A673 (cell line): ENCODE data around the gene SCUBE1. TPM values are rescaled to one million over a fixed set of nuclear protein-coding genes. Genes with fewer than 3 reads are reported as not detected.

ENCODE experiments used
- BruUV-seq: library from RNA; stranded (reverse); fragments of 400-500 nt; replicated peaks from 2 replicates; lab custom pipeline; 2021; lab: Mats Ljungman, UMichigan
- CTCF ChIA-PET: fragments of 300-600 bp; sonication (Branson Sonifier 250); formaldehyde crosslinking; loops from one replicate; lab custom pipeline; 2022; ENCODE audit warnings: antibody characterized with exemption; lab: Charles Lee
- POLR2A ChIA-PET: fragments of 300-600 bp; sonication (Branson Sonifier 250); formaldehyde crosslinking; loops from one replicate; lab custom pipeline; 2022; ENCODE audit warnings: antibody characterized with exemption; ENCODE audit not compliant: low non-redundant PET; lab: Charles Lee
- DNase-seq: peaks from one replicate; pipeline ENCODE4 v3.0.0-alpha.2; 2015; ENCODE audit warnings: low spot score
- H3K27ac ChIP-seq: fragments of 200-600 bp; sonication (generic); 2 replicates; pipeline ENCODE4 v1.5.1; 2016; ENCODE audit warnings: mixed run types, low read depth, mild to moderate bottlenecking, mixed read lengths, antibody characterized with exemption, low read length; ENCODE audit not compliant: poor library complexity, severe bottlenecking
- H3K27me3 ChIP-seq: fragments of 200-600 bp; sonication (generic); replicated peaks from 2 replicates; pipeline ENCODE4 v1.6.1; 2017; ENCODE audit warnings: mixed run types, low read depth, mild to moderate bottlenecking, mixed read lengths, antibody characterized with exemption, low read length; ENCODE audit not compliant: insufficient read depth, poor library complexity
- H3K36me3 ChIP-seq: fragments of 200-600 bp; sonication (generic); 2 replicates; pipeline ENCODE4 v1.6.1; 2016; ENCODE audit warnings: mixed run types, mild to moderate bottlenecking, mixed read lengths, antibody characterized with exemption, low read length; ENCODE audit not compliant: insufficient read depth, poor library complexity, severe bottlenecking
- H3K4me1 ChIP-seq: fragments of 200-600 bp; sonication (generic); 2 replicates; pipeline ENCODE4 v1.6.1; 2017; ENCODE audit warnings: mixed run types, mild to moderate bottlenecking, mixed read lengths, antibody characterized with exemption, low read length; ENCODE audit not compliant: insufficient read depth, poor library complexity, severe bottlenecking
- H3K4me3 ChIP-seq: fragments of 200-600 bp; sonication (generic); 2 replicates; pipeline ENCODE4 v1.5.1; 2016; ENCODE audit warnings: low read depth, mixed run types, mild to moderate bottlenecking, mixed read lengths, low read length; ENCODE audit not compliant: poor library complexity, severe bottlenecking
- H3K9me3 ChIP-seq: fragments of 200-600 bp; sonication (generic); 2 replicates; pipeline ENCODE4 v1.6.1; 2016; ENCODE audit warnings: mixed run types, low read depth, mild to moderate bottlenecking, mixed read lengths, antibody characterized with exemption, low read length; ENCODE audit not compliant: poor library complexity, severe bottlenecking
- EZH2 ChIP-seq: fragments of 200-600 bp; sonication (generic); IDR thresholded peaks from 2 replicates; pipeline ENCODE4 v1.6.1; 2017; ENCODE audit warnings: borderline replicate concordance, low read depth, mild to moderate bottlenecking, mixed read lengths, antibody characterized with exemption, low read length; ENCODE audit not compliant: poor library complexity, severe bottlenecking
- intact Hi-C: fragments of 100-400 bp; cut with micrococcal nuclease; formaldehyde crosslinking; loops from one replicate; pipeline ENCODE4 v1.10.0; 2022; ENCODE audit not compliant: unreplicated experiment
- total RNA-seq: library from RNA; stranded (reverse); gene quantifications from 2 replicates; pipeline ENCODE4 v1.2.3, GENCODE V29; 2021
- TF ChIP-seq, protein P1 (sequence below): fragments of 300-800, 200-600 bp; sonication (generic); conservative IDR thresholded peaks from 2 replicates; pipeline ENCODE4 v1.5.1; 2017; ENCODE audit warnings: low read depth, mild to moderate bottlenecking, antibody characterized with exemption, low read length, moderate library complexity, mixed read lengths

SCUBE1 gene
- total RNA-seq, 1 experiment from 2014 or later = 0.24 TPM

DNA sequence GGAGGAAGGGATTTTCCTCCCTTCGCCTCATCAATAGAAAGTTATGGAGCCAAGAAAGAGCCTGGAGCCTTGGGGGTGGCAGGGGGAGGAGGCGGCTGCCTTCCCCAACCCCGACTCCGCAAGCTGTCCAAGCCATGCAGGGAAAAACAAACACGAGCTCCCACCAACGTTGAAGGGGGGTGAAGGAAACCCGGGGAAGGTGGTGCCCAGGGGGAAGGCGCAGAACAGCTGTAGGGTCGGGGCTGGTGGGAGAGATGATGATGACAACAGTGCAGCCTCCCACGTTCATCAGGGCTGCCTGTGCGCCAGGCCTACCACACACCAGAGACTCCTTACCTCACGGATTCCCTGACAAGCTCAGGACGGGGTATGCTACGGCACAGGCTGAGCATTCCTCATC lies 73.5 kb downstream of the SCUBE1 start:
- POLR2A ChIA-PET = no interaction called here
- intact Hi-C loops = no loop called here

DNA sequence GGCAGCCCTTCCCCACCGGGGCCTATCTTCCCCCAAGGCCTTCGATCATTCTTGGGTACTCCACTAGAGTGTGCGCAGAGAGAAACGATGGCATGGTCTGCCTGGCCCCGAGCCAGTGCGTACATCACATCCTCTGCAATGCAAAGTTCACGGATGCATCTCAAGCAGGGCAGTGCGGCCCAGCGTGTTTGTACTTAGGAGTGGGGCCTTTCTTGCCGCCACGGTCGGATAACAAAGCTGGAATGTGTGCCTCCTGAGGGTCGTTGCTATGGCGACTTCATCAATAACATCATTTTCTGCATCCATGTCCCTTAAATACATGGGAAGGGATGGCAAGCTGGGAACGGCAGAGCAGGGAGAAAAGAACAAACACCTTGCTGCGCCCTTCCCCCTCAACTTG lies 73.9 kb downstream of the SCUBE1 start:
- H3K27ac ChIP-seq = no peak overlapping the region
- ChIA-PET POLR2A (no interaction called here), CTCF (no interaction called here)
- no peaks in the 10 kb centered on the region for H3K27me3 ChIP-seq
- no peaks in the 10 kb centered on the region for H3K9me3 ChIP-seq
- DNase-seq = no peak
- BruUV-seq = no TSS peak
- intact Hi-C loops = no loop called here
- H3K4me1 ChIP-seq = peaks cover 2% of the 10 kb centered on the region
- no peaks in the 10 kb centered on the region for H3K36me3 ChIP-seq
- H3K4me3 ChIP-seq = no peak overlapping the region
- no peak for TF ChIP-seq EZH2
- TF ChIP-seq, protein P1, sequence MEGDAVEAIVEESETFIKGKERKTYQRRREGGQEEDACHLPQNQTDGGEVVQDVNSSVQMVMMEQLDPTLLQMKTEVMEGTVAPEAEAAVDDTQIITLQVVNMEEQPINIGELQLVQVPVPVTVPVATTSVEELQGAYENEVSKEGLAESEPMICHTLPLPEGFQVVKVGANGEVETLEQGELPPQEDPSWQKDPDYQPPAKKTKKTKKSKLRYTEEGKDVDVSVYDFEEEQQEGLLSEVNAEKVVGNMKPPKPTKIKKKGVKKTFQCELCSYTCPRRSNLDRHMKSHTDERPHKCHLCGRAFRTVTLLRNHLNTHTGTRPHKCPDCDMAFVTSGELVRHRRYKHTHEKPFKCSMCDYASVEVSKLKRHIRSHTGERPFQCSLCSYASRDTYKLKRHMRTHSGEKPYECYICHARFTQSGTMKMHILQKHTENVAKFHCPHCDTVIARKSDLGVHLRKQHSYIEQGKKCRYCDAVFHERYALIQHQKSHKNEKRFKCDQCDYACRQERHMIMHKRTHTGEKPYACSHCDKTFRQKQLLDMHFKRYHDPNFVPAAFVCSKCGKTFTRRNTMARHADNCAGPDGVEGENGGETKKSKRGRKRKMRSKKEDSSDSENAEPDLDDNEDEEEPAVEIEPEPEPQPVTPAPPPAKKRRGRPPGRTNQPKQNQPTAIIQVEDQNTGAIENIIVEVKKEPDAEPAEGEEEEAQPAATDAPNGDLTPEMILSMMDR = no peak

More for the DNA sequence above, 73.5 kb downstream of the SCUBE1 start:
- Histone ChIP-seq H3K9me3 (no peaks in the 10 kb centered on the region), H3K4me1 (no peaks in the 10 kb centered on the region), H3K4me3 (no peak overlapping the region), H3K27me3 (no peaks in the 10 kb centered on the region), H3K36me3 (no peaks in the 10 kb centered on the region), H3K27ac (no peak overlapping the region)
- TF ChIP-seq, protein P1 = no peak
- TF ChIP-seq EZH2 = no peak
- BruUV-seq = no TSS peak
- CTCF ChIA-PET = interaction anchor here (1.3 kb wide), 1 partner anchor 38 kb away, joined by 6 read pairs; no protein-coding TSS in a partner anchor
- DNase-seq = no peak

DNA sequence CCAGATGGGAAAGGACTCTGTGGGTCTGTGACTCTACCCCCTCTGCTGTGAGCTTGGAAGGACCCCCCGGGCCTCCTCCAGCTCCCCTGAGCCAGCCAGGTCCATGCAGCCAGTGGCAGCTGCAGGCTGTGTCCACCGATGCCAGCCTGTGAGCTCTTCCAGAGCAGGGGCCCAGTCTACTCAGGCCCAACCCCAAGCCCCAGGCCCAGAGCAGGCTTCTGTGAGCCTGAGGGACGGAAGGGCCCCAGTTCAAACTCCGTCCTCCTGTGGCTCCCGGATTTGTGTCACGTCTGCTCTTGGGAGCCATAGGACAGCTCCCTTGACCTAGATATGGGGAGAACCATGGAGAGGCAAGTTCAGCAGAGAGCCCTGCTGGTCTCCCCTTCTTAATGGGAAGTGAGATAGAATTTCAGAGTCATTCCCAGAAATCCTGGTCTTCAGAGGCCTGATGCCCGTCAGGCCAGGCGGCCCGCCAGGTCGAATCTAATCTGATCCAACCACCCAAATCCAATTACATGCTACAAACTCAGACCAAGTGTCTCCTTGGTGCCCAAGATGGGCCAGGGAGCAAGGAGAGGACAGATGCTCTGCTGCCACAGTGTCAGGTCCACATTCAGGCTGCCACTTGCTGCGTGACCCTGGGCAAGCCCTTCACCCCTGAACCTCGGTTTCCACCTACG lies 75.1 kb downstream of the SCUBE1 start:
- Histone ChIP-seq H3K36me3 (no peaks in the 10 kb centered on the region), H3K27me3 (no peaks in the 10 kb centered on the region), H3K9me3 (no peaks in the 10 kb centered on the region), H3K4me3 (no peak overlapping the region), H3K27ac (no peak overlapping the region), H3K4me1 (peaks cover 11% of the 10 kb centered on the region)
- BruUV-seq = no TSS peak
- ChIA-PET POLR2A (no interaction called here), CTCF (no interaction called here)
- TF ChIP-seq EZH2 = no peak
- TF ChIP-seq, protein P1 = no peak
- intact Hi-C loops = no loop called here
- DNase-seq = no peak
